ENCODE results near the gene MBNL1. TPM values are rescaled to one million over a fixed set of nuclear protein-coding genes. Genes with fewer than 3 reads are reported as not detected.

The MBNL1 gene
- total and polyA plus RNA-seq, 4 donors: 17.1 to 110 (median 62.3) TPM

- Histone ChIP-seq H3K27me3 (ENCODE audit: control insufficient read depth in 4 of 4, insufficient read depth in 4 of 4, low read length in 3 of 4) (no peaks in the 10 kb centered on the region), H3K9me3 (ENCODE audit: control insufficient read depth in 4 of 4, low read length in 3 of 4) (no peaks in the 10 kb centered on the region), H3K4me3 (ENCODE audit: low read depth in 1 of 3, low read length in 3 of 3) (no peak overlapping the region), H3K36me3 (ENCODE audit: control insufficient read depth in 4 of 4, insufficient read depth in 3 of 4, low read depth in 1 of 4, low read length in 3 of 4) (no peaks in the 10 kb centered on the region), H3K9ac (ENCODE audit: low read depth in 1 of 2, low read length in 2 of 2) (no peak overlapping the region), H3K4me1 (ENCODE audit: control insufficient read depth in 4 of 4, insufficient read depth in 4 of 4, low read length in 3 of 4) (peaks cover 4 to 39% (median 14%) of the 10 kb centered on the region in 4 donors), H3K27ac (ENCODE audit: low read depth in 1 of 2, low read length in 2 of 2) (no peak overlapping the region)
- WGBS: 79% methylated on average over 3 of the region's 3 CpGs
- TF ChIP-seq, protein P1, sequence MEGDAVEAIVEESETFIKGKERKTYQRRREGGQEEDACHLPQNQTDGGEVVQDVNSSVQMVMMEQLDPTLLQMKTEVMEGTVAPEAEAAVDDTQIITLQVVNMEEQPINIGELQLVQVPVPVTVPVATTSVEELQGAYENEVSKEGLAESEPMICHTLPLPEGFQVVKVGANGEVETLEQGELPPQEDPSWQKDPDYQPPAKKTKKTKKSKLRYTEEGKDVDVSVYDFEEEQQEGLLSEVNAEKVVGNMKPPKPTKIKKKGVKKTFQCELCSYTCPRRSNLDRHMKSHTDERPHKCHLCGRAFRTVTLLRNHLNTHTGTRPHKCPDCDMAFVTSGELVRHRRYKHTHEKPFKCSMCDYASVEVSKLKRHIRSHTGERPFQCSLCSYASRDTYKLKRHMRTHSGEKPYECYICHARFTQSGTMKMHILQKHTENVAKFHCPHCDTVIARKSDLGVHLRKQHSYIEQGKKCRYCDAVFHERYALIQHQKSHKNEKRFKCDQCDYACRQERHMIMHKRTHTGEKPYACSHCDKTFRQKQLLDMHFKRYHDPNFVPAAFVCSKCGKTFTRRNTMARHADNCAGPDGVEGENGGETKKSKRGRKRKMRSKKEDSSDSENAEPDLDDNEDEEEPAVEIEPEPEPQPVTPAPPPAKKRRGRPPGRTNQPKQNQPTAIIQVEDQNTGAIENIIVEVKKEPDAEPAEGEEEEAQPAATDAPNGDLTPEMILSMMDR (IDR thresholded peaks at IDR 0.05; ENCODE audit: low read depth, low read length, missing input control): no peak
- no peak for TF ChIP-seq EGR1 (IDR thresholded peaks at IDR 0.05; ENCODE audit: low read depth in 2 of 2)
- no peak for TF ChIP-seq YY1 (IDR thresholded peaks at IDR 0.05)
- TF ChIP-seq NR2F2 (IDR thresholded peaks at IDR 0.05): no peak
- no peak for TF ChIP-seq RXRA (IDR thresholded peaks at IDR 0.05)
- TF ChIP-seq RAD21 (IDR thresholded peaks at IDR 0.05): no peak
- no peak for TF ChIP-seq HNF4A (conservative IDR thresholded peaks at IDR 0.05)
- TF ChIP-seq HNF4G (IDR thresholded peaks at IDR 0.05): no peak
- TF ChIP-seq FOXA1 (IDR thresholded peaks at IDR 0.05): no peak
- TF ChIP-seq JUND (IDR thresholded peaks at IDR 0.05): no peak
- TF ChIP-seq, protein P2, sequence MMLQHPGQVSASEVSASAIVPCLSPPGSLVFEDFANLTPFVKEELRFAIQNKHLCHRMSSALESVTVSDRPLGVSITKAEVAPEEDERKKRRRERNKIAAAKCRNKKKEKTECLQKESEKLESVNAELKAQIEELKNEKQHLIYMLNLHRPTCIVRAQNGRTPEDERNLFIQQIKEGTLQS (IDR thresholded peaks at IDR 0.05): no peak
- TF ChIP-seq, protein P3, sequence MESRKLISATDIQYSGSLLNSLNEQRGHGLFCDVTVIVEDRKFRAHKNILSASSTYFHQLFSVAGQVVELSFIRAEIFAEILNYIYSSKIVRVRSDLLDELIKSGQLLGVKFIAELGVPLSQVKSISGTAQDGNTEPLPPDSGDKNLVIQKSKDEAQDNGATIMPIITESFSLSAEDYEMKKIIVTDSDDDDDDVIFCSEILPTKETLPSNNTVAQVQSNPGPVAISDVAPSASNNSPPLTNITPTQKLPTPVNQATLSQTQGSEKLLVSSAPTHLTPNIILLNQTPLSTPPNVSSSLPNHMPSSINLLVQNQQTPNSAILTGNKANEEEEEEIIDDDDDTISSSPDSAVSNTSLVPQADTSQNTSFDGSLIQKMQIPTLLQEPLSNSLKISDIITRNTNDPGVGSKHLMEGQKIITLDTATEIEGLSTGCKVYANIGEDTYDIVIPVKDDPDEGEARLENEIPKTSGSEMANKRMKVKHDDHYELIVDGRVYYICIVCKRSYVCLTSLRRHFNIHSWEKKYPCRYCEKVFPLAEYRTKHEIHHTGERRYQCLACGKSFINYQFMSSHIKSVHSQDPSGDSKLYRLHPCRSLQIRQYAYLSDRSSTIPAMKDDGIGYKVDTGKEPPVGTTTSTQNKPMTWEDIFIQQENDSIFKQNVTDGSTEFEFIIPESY (IDR thresholded peaks at IDR 0.05): no peak
- TF ChIP-seq FOXA2 (IDR thresholded peaks at IDR 0.05): no peak
- no peak for TF ChIP-seq SP1 (IDR thresholded peaks at IDR 0.05)
- no peak for TF ChIP-seq GABPA (IDR thresholded peaks at IDR 0.05 in 1 of 2, conservative IDR thresholded peaks at IDR 0.05 in 1 of 2)
- TF ChIP-seq, protein P4, sequence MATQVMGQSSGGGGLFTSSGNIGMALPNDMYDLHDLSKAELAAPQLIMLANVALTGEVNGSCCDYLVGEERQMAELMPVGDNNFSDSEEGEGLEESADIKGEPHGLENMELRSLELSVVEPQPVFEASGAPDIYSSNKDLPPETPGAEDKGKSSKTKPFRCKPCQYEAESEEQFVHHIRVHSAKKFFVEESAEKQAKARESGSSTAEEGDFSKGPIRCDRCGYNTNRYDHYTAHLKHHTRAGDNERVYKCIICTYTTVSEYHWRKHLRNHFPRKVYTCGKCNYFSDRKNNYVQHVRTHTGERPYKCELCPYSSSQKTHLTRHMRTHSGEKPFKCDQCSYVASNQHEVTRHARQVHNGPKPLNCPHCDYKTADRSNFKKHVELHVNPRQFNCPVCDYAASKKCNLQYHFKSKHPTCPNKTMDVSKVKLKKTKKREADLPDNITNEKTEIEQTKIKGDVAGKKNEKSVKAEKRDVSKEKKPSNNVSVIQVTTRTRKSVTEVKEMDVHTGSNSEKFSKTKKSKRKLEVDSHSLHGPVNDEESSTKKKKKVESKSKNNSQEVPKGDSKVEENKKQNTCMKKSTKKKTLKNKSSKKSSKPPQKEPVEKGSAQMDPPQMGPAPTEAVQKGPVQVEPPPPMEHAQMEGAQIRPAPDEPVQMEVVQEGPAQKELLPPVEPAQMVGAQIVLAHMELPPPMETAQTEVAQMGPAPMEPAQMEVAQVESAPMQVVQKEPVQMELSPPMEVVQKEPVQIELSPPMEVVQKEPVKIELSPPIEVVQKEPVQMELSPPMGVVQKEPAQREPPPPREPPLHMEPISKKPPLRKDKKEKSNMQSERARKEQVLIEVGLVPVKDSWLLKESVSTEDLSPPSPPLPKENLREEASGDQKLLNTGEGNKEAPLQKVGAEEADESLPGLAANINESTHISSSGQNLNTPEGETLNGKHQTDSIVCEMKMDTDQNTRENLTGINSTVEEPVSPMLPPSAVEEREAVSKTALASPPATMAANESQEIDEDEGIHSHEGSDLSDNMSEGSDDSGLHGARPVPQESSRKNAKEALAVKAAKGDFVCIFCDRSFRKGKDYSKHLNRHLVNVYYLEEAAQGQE (IDR thresholded peaks at IDR 0.05): no peak
- no peak for TF ChIP-seq TAF1 (conservative IDR thresholded peaks at IDR 0.05)
- TF ChIP-seq, protein P5, sequence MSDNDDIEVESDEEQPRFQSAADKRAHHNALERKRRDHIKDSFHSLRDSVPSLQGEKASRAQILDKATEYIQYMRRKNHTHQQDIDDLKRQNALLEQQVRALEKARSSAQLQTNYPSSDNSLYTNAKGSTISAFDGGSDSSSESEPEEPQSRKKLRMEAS (IDR thresholded peaks at IDR 0.05): no peak
- no peak for DNase-seq (ENCODE audit: low spot score)
Measured at GRCh38 chr3:152272771-152273242, 4.1 kb downstream of the MBNL1 start.

Measured in liver (tissue), 9 donors.